ENCODE measurements around the gene GBGT1.

- TF ChIP-seq POLR2A (IDR thresholded peaks at IDR 0.05; ENCODE audit: low read depth, low read length) (no peak), TAF1 (IDR thresholded peaks at IDR 0.05; ENCODE audit: low read depth, low read length) (no peak), POLR2AphosphoS5 (IDR thresholded peaks at IDR 0.05; ENCODE audit: low read depth, low read length) (no peak), POU2F2 (IDR thresholded peaks at IDR 0.05; ENCODE audit: low read depth, low read length) (no peak)
Observed at GRCh38 chr9:133207540-133208170, 43.9 kb upstream of the GBGT1 start.

All from GM12891 (cell line).